T-helper 2 cell treated with Interferon-gamma antibody and Interleukin-4, amounts not matched to agents 5 μg/mL and 100 μg/mL, for 36 hours (primary cell): Measurements from ENCODE around the gene AIP.
"Not testable (repeated sequence)": the region's sequence is repeated elsewhere in the genome, so short reads cannot be mapped to it uniquely, and the experiment has no call there.

Source experiments
- DNase-seq: peaks from one replicate; pipeline ENCODE4 v3.0.0; 2021; ENCODE audit warnings: low spot score
- H3K27ac Mint-ChIP-seq: one replicate; pipeline ENCODE4 v1.8.0; 2021; ENCODE audit warnings: mild to moderate bottlenecking, mixed read lengths
- H3K27me3 Mint-ChIP-seq: one replicate; pipeline ENCODE4 v1.8.0; 2021; ENCODE audit warnings: low read depth, mixed read lengths
- H3K36me3 Mint-ChIP-seq: one replicate; pipeline ENCODE4 v1.8.0; 2021; ENCODE audit warnings: low read depth, mixed read lengths
- H3K4me1 Mint-ChIP-seq: one replicate; pipeline ENCODE4 v1.8.0; 2021; ENCODE audit warnings: low read depth, mixed read lengths
- H3K4me3 Mint-ChIP-seq: one replicate; pipeline ENCODE4 v1.8.0; 2022; ENCODE audit warnings: mild to moderate bottlenecking, moderate library complexity, mixed read lengths
- H3K9me3 Mint-ChIP-seq: one replicate; pipeline ENCODE4 v1.8.0; 2021; ENCODE audit warnings: mixed read lengths

The AIP gene

DNA sequence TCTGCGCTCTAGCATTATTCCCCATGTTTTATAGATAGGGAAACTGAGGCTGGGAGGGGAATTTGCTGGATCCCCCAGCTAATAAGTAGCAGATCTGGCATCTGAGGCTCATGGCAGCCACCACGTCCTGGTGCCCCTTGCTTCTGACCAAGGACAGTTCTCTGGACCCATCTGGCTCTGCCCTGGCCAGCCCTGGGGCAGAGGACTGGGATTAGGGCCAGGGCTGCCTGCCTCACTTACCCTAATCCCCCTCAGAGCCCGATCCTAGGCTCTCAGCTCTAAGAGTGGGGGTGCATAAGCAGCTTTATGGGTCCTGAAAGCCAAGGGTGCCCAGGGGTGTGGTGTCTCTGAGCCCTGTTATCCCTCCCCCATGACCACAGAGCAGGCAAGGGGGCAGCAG lies 27.8 kb upstream of the AIP start, which contains the start of gene CABP4:
CABP4 (plus strand) TSS at position 301 of the 400 bp plus-strand sequence; CDS start at position 371, 70 bp downstream.
- Mint-ChIP-seq H3K9me3 (no peaks in the 10 kb centered on the region), H3K27ac (no peak within 1 kb of the TSS), H3K27me3 (no peaks in the 10 kb centered on the region), H3K4me1 (peaks cover 3% of the 10 kb centered on the region), H3K4me3 (no peak within 1 kb of the TSS), H3K36me3 (no peaks in the 10 kb centered on the region)
- no peak for DNase-seq

- Mint-ChIP-seq H3K27ac (no peak overlapping the region), H3K36me3 (no peaks in the 10 kb centered on the region), H3K9me3 (no peaks in the 10 kb centered on the region), H3K27me3 (peaks cover 2% of the 10 kb centered on the region), H3K4me1 (peaks cover 3% of the 10 kb centered on the region), H3K4me3 (no peak overlapping the region)
- DNase-seq: no peak
Measured at GRCh38 chr11:67456068-67456705, 26.6 kb upstream of the AIP start.

- no peaks in the 10 kb centered on the region for H3K36me3 Mint-ChIP-seq
- no peaks in the 10 kb centered on the region for H3K9me3 Mint-ChIP-seq
- no peak for DNase-seq
- H3K4me1 Mint-ChIP-seq: peaks cover 3% of the 10 kb centered on the region
- H3K4me3 Mint-ChIP-seq: no peak overlapping the region
- H3K27me3 Mint-ChIP-seq: peaks cover 2% of the 10 kb centered on the region
- H3K27ac Mint-ChIP-seq: no peak overlapping the region
Measured at GRCh38 chr11:67457453-67457852, 25.4 kb upstream of the AIP start.

GRCh38 chr11:67458266-67458665 lies 24.6 kb upstream of the AIP start:
- Mint-ChIP-seq H3K4me1 (peaks cover 3% of the 10 kb centered on the region), H3K27ac (no peak overlapping the region), H3K9me3 (no peaks in the 10 kb centered on the region), H3K4me3 (no peak overlapping the region), H3K36me3 (no peaks in the 10 kb centered on the region), H3K27me3 (peaks cover 2% of the 10 kb centered on the region)
- DNase-seq: no peak

DNA sequence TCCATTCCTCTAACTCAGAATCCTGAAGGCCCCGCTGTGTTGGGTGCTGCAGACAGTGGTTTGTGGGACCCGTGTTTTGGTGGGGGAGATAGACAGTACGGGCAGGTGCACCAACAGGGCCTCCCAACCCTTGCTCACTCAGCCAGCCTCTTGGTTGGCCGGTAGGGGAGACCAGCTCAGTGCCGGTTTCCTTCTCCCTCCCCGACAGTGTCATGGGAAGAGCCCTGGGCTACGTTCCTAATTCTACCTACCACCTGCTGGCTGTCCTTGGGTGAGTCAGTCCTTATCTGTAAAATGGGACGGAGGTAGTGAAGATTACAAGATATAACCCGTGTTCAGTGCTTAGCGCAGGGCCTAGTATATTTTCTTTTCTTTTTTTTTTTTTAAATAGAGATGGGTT lies 19.6 kb upstream of the AIP start:
- Mint-ChIP-seq H3K27me3 (peaks cover 2% of the 10 kb centered on the region), H3K9me3 (no peaks in the 10 kb centered on the region), H3K4me1 (peaks cover 31% of the 10 kb centered on the region), H3K27ac (no peak overlapping the region), H3K36me3 (peaks cover 4% of the 10 kb centered on the region), H3K4me3 (no peak overlapping the region)
- no peak for DNase-seq

- DNase-seq: no peak
- no peaks in the 10 kb centered on the region for H3K9me3 Mint-ChIP-seq
- H3K27ac Mint-ChIP-seq: peak overlapping the region; percentile 89
- peaks cover 2% of the 10 kb centered on the region for H3K27me3 Mint-ChIP-seq
- peaks cover 4% of the 10 kb centered on the region for H3K36me3 Mint-ChIP-seq
- peak overlapping the region; percentile 88 for H3K4me3 Mint-ChIP-seq
- H3K4me1 Mint-ChIP-seq: peaks cover 34% of the 10 kb centered on the region
Measured at GRCh38 chr11:67463680-67464410, 19.0 kb upstream of the AIP start.

DNA sequence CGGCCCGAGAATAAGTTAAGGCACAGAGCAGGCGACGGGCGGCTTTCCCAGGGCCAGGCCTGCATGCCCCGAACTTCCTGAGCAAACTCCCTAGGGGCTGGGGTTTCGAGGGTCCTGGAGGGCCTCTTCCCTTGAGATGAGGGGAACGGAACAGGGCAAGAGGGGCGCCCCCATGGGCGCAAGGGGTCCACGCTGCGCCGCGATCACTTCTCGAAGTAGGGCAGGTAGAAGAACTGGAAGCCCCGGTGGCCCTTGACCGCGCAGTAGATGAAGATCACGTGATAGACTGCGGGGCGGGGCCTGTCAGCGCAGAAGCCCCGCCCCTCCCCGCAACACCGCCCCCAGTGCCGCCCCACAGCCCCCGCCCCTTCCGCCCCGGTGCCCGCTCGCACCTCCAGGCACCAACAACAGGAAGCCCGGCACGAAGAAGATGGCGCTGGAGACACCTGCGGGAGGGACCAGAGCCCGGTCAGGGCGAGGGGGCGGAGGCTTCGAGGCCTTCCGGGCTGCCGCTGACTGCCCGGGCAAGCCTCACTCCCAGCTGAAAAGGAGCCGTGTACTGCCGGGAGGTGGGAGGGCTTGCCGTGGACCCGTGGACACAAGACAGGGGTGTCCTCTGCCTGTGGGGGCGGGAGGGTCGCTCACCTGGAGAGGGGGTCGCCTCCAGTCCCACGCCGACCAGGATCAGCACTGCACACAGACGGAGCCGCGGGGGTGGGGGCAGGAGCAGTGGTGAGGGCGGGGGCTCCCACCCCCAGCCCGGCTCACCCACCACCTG lies 18.2 kb upstream of the AIP start:
- peaks cover 2% of the 10 kb centered on the region for H3K27me3 Mint-ChIP-seq
- H3K4me1 Mint-ChIP-seq: peaks cover 34% of the 10 kb centered on the region
- no peaks in the 10 kb centered on the region for H3K9me3 Mint-ChIP-seq
- H3K4me3 Mint-ChIP-seq: peak overlapping the region; percentile 88
- peak overlapping the region; percentile 89 for H3K27ac Mint-ChIP-seq
- peak; percentile 89 for DNase-seq
- H3K36me3 Mint-ChIP-seq: peaks cover 4% of the 10 kb centered on the region

DNA sequence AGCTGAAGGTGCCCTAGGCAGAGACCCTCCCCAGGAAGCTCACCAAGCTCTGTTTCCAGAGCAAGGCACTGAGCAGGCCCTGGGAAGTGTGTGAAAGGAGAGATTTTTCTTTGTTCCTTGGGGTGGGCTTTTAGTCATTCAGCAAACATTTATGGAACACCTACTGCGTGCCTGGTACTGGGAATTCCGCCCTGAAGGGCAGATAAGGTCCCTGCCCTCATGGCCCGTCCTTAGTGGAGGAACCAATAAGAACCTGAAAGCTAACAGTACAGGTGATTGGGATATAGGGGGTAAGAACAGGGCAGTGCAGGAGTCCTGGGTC lies 17.7 kb upstream of the AIP start:
- Mint-ChIP-seq H3K36me3 (peaks cover 4% of the 10 kb centered on the region), H3K27me3 (peaks cover 2% of the 10 kb centered on the region), H3K9me3 (no peaks in the 10 kb centered on the region), H3K27ac (peak overlapping the region; percentile 89), H3K4me3 (peak overlapping the region; percentile 88), H3K4me1 (peaks cover 31% of the 10 kb centered on the region)
- DNase-seq: no peak

DNA sequence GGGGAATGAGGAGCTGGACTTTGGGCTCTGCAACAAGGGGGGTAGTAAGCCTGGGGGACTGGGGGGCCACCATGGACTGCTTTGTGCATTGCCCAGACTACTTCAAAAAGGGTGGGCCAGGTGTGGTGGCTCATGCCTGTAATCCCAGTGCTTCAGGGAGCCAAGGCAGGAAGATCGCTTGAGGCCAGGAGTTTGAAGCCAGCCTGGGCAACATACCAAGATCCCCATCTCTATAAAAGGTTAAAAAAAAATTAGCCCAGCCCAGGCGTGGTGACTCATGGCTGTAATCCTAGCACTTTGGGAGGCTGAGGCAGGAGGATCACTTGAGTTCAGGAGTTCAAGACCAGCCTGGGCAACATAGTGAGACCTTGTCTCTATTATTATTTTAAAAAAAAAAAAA lies 17.3 kb upstream of the AIP start:
- DNase-seq, H3K9me3 Mint-ChIP-seq, H3K27me3 Mint-ChIP-seq, H3K36me3 Mint-ChIP-seq: not testable (repeated sequence)
- Mint-ChIP-seq H3K27ac (peak overlapping the region; percentile 89), H3K4me3 (peak overlapping the region; percentile 88), H3K4me1 (peaks cover 31% of the 10 kb centered on the region)

DNA sequence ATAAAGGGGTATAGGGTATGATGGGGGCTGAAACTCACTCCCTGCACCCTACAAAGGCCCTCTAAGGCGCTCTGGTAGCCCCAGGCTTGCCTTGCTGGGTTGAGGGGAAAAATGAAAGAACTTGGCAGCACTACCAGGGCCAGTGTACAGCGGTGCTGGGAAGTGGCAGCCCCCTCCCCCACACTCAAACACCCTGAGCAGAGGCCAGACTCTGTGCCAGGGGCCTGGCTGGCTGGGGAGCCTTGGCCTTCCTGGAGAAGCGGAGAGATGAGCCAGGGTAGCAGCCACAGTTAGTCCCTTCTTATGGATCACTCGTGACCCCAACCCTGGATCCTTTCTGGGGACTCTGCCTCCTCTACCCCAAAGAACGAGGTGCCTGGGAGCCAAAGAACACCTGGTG lies 16.5 kb upstream of the AIP start:
- H3K27me3 Mint-ChIP-seq: no peaks in the 10 kb centered on the region
- DNase-seq: no peak
- peaks cover 4% of the 10 kb centered on the region for H3K36me3 Mint-ChIP-seq
- H3K27ac Mint-ChIP-seq: peak overlapping the region; percentile 49
- peak overlapping the region; percentile 46 for H3K4me3 Mint-ChIP-seq
- H3K9me3 Mint-ChIP-seq: no peaks in the 10 kb centered on the region
- peaks cover 31% of the 10 kb centered on the region for H3K4me1 Mint-ChIP-seq

DNA sequence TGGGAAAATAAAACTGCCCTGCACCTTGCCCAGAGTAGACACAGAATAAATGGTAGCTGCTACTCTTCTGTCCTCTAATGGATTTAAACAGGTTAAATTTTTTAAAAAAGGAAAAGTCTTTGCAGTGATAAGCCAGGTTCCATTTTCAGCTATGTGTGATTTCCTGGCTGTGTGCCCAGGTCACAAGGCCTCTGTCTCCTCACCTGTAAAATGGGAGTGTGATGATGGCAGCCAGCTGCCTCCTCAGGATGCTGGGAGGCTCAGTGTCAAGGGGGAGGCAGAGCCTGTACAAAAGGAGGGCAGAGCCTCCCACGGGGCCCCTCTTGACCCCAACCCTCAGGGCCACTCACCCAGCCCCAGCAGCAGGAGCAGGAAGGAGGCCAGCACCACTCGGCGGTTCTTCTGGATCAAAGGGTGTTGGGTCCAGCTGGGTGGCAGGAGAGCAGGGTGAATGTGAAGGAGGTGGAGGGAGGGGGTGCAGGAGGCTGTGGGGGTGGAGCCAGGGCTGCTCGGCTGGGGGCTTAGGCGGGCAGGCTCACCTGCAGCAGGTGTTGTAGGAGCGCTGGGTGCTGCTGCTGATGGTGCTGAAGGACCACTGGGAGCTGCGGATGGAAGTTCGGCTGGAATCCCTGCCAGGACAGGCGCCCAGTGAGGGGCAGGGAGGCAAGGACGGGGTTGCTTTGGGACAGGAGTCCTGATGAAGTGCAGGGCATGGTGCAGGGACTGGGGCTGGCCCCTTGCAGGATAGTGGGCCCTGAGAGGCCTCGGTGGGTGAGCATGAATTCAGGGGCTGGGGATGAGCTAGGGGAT lies 15.7 kb upstream of the AIP start:
- H3K4me3 Mint-ChIP-seq: peak overlapping the region; percentile 89
- H3K36me3 Mint-ChIP-seq: peaks cover 4% of the 10 kb centered on the region
- peaks cover 31% of the 10 kb centered on the region for H3K4me1 Mint-ChIP-seq
- peak overlapping the region; percentile 49 for H3K27ac Mint-ChIP-seq
- no peak for DNase-seq
- no peaks in the 10 kb centered on the region for H3K27me3 Mint-ChIP-seq
- no peaks in the 10 kb centered on the region for H3K9me3 Mint-ChIP-seq

DNA sequence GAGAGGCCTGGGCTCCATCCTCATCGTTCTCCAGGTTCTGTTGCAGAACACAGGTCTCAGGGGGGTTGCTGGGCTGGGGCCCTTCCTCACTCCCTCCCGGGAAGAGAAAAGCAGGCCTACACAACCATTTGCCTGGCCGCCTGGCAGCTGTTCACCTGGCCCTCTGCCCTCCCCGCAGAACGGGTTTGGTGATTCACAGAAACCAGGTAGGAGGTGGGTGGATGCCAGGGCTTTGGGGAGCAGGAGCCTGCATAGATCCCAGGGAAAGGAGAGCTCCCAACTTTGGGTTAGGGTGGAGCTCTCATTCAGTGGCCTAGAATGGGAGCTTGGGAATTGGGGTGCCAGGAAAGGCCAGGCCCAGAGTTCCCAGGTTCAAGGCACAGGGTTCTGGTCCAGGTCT lies 14.8 kb upstream of the AIP start:
- DNase-seq: no peak
- Mint-ChIP-seq H3K4me3 (peak overlapping the region; percentile 89), H3K4me1 (peaks cover 31% of the 10 kb centered on the region), H3K36me3 (peaks cover 4% of the 10 kb centered on the region), H3K9me3 (no peaks in the 10 kb centered on the region), H3K27me3 (no peaks in the 10 kb centered on the region), H3K27ac (peak overlapping the region; percentile 78)

GRCh38 chr11:67468456-67468758 lies 14.4 kb upstream of the AIP start:
- Mint-ChIP-seq H3K4me1 (peaks cover 31% of the 10 kb centered on the region), H3K36me3 (peaks cover 4% of the 10 kb centered on the region), H3K9me3 (no peaks in the 10 kb centered on the region), H3K4me3 (peak overlapping the region; percentile 89), H3K27ac (peak overlapping the region; percentile 78), H3K27me3 (no peaks in the 10 kb centered on the region)
- no peak for DNase-seq
